B cell (primary cell): ENCODE data around the gene RAC2. TPM values are rescaled to one million over a fixed set of nuclear protein-coding genes. Genes with fewer than 3 reads are reported as not detected.
A peak's percentile ranks its signal among the peaks of the same experiment; 100 is the strongest.

Source experiments
- ATAC-seq: fragments of 200-7000 bp; cut with Tn5 transposase; one replicate; pipeline ENCODE4 v1.10.0; 2021; ENCODE audit warnings: low read depth, mild to moderate bottlenecking, moderate number of reproducible peaks, moderate library complexity
- CTCF ChIA-PET: fragments of 350-600 bp; sonication (Branson Sonifier 250); formaldehyde crosslinking; loops from one replicate; lab custom pipeline; 2021; ENCODE audit warnings: antibody characterized with exemption, inconsistent platforms; lab: Charles Lee
- POLR2A ChIA-PET: fragments of 350-600 bp; sonication (Branson Sonifier 250); formaldehyde crosslinking; loops from one replicate; lab custom pipeline; 2021; ENCODE audit warnings: antibody characterized with exemption; lab: Charles Lee
- DNase-seq: peaks from one replicate; pipeline ENCODE4 v3.0.0; 2013
- H2AFZ ChIP-seq: 2 replicates; pipeline ENCODE4 v1.6.1; 2012; ENCODE audit warnings: mild to moderate bottlenecking, low read depth, low read length; ENCODE audit not compliant: insufficient read depth, poor library complexity, severe bottlenecking
- H3K27ac ChIP-seq, 2 donors: 1 replicate in 1 of 2; 2 replicates in 1 of 2; pipeline ENCODE4 v1.5.1; 2012 to 2013; ENCODE audit warnings: low read length in 2 of 2, mild to moderate bottlenecking in 2 of 2, moderate library complexity in 1 of 2
- H3K27me3 ChIP-seq, 4 experiments: fragments of 200-600 bp in 1 of 4; sonication (generic) in 1 of 4; replicated peaks in 1 of 4; 1 replicate in 2 of 4; 2 replicates in 2 of 4; pipeline versions ENCODE4 v1.6.1 to v1.7.0; 2013 to 2016; ENCODE audit warnings: low read length in 3 of 4, mild to moderate bottlenecking in 2 of 4, mixed read lengths in 1 of 4, moderate library complexity in 1 of 4; ENCODE audit not compliant: insufficient read depth in 4 of 4, control insufficient read depth in 3 of 4; ENCODE audit errors: control extremely low read depth in 1 of 4
- H3K36me3 ChIP-seq, 2 experiments: replicated peaks in 1 of 2; 1 replicate in 1 of 2; 2 replicates in 1 of 2; pipeline versions ENCODE4 v1.6.1 to v1.7.1; 2013; ENCODE audit warnings: low read length in 1 of 2; ENCODE audit not compliant: insufficient read depth in 2 of 2, control insufficient read depth in 1 of 2; ENCODE audit errors: control extremely low read depth in 1 of 2, extremely low read depth in 1 of 2
- H3K4me1 ChIP-seq, 2 donors: fragments of 200-600 bp in 1 of 2; sonication (generic) in 1 of 2; 1 replicate in 1 of 2; 2 replicates in 1 of 2; pipeline versions ENCODE4 v1.5.1 to v1.6.1; 2013 to 2017; ENCODE audit warnings: low read length in 2 of 2; ENCODE audit not compliant: control insufficient read depth in 2 of 2, insufficient read depth in 2 of 2
- H3K4me2 ChIP-seq: replicated peaks from 2 replicates; pipeline ENCODE3; 2012; ENCODE audit warnings: mild to moderate bottlenecking, low read depth, low read length; ENCODE audit not compliant: poor library complexity, severe bottlenecking
- H3K4me3 ChIP-seq, 5 experiments: fragments of 200-600 bp in 1 of 5; sonication (generic) in 1 of 5; 1 replicate in 3 of 5; 2 replicates in 2 of 5; pipeline versions ENCODE4 v1.5.1 to v1.7.0; 2011 to 2016; ENCODE audit warnings: low read length in 4 of 5, mild to moderate bottlenecking in 4 of 5, low read depth in 2 of 5, control low read depth in 1 of 5, moderate library complexity in 1 of 5; ENCODE audit not compliant: insufficient read depth in 1 of 5; ENCODE audit errors: control extremely low read depth in 1 of 5, extremely low read depth in 1 of 5
- H3K79me2 ChIP-seq: fragments of 200-600 bp; sonication (generic); one replicate; pipeline ENCODE4 v1.6.0; 2016; ENCODE audit warnings: low read length; ENCODE audit not compliant: control insufficient read depth, insufficient read depth
- H3K9ac ChIP-seq: fragments of 200-600 bp; sonication (generic); 2 replicates; pipeline ENCODE4 v1.6.1; 2017; ENCODE audit warnings: mild to moderate bottlenecking, low read length, moderate library complexity
- H3K9me3 ChIP-seq, 3 donors: one replicate each; pipeline versions ENCODE4 v1.6.1 to v1.7.1; 2013; ENCODE audit warnings: low read length in 2 of 3; ENCODE audit not compliant: control insufficient read depth in 2 of 3, insufficient read depth in 1 of 3; ENCODE audit errors: control extremely low read depth in 1 of 3
- H4K20me1 ChIP-seq: 2 replicates; pipeline ENCODE4 v1.6.0; 2012; ENCODE audit warnings: mild to moderate bottlenecking, low read length; ENCODE audit not compliant: insufficient read depth, control insufficient read depth, poor library complexity, severe bottlenecking
- H3K27ac Mint-ChIP-seq: one replicate; pipeline ENCODE4 v1.8.0; 2021; ENCODE audit warnings: mixed read lengths
- H3K27me3 Mint-ChIP-seq: one replicate; pipeline ENCODE4 v1.8.0; 2021; ENCODE audit warnings: mixed read lengths
- H3K4me1 Mint-ChIP-seq: one replicate; pipeline ENCODE4 v1.8.0; 2021; ENCODE audit warnings: mixed read lengths
- H3K4me3 Mint-ChIP-seq: one replicate; pipeline ENCODE4 v1.8.0; 2021; ENCODE audit warnings: mixed read lengths
- H3K9me3 Mint-ChIP-seq: one replicate; pipeline ENCODE4 v1.8.0; 2022; ENCODE audit warnings: mixed read lengths; ENCODE audit not compliant: insufficient read depth
- CTCF ChIP-seq: fragments of 200-600 bp; IDR thresholded peaks from one replicate; pipeline ENCODE4 v1.8.0; 2022; ENCODE audit warnings: antibody characterized with exemption, mild to moderate bottlenecking
- EZH2 ChIP-seq: IDR thresholded peaks from 2 replicates; pipeline ENCODE4 v1.6.1; 2012; ENCODE audit warnings: borderline replicate concordance, low read depth, mild to moderate bottlenecking, moderate library complexity, low read length; ENCODE audit not compliant: insufficient read depth, poor library complexity, severe bottlenecking
- WGBS: methylation state at CpG from one replicate; pipeline ENCODE4 v1.1.5; 2013; ENCODE audit warnings: missing lambda C conversion rate; ENCODE audit not compliant: insufficient coverage; 5-methylcytosine and 5-hydroxymethylcytosine counted together
- intact Hi-C: fragments of 100-400 bp; cut with micrococcal nuclease; formaldehyde crosslinking; loops from one replicate; pipeline ENCODE4 v1.10.0; 2022
- polyA plus RNA-seq: library from polyadenylated mRNA; depleted of rRNA; stranded (reverse); fragments of >200 nt; gene quantifications from 2 replicates; pipeline ENCODE4 v1.2.3, GENCODE V29; 2012
- total RNA-seq, 2 donors: library from RNA; stranded (reverse); fragments of 120-200 nt in 1 of 2; gene quantifications; 1 replicate in 1 of 2; 2 replicates in 1 of 2; pipeline versions ENCODE4 v1.2.3 to v1.2.4, GENCODE V29; 2013 to 2022

Gene RAC2
- total and polyA plus RNA-seq, 2 donors (not counting 1 experiment from before 2014, with no cell fraction given): 273 to 776 TPM

GRCh38 chr22:37176464-37177061 lies 67.5 kb downstream of the RAC2 start:
- Mint-ChIP-seq H3K9me3 (no peaks in the 10 kb centered on the region), H3K27ac (peak overlapping the region; percentile 51), H3K4me1 (peaks cover 13% of the 10 kb centered on the region), H3K27me3 (peaks cover 30% of the 10 kb centered on the region), H3K4me3 (peak overlapping the region; percentile 81)
- H3K27me3 ChIP-seq: peaks cover 0 to 19% (median 0%) of the 10 kb centered on the region in 4 experiments
- DNase-seq (peak; percentile 53), ATAC-seq (peak; percentile 60)
- peak overlapping the region; percentile 79 for H2AFZ ChIP-seq
- peaks cover 0 to 5% (median 0%) of the 10 kb centered on the region in 3 donors for H3K9me3 ChIP-seq
- no peaks in the 10 kb centered on the region for H3K79me2 ChIP-seq
- peak overlapping the region in 3 of 5 experiments; percentile 5 to 47 (median 34) for H3K4me3 ChIP-seq
- H3K4me1 ChIP-seq: peaks cover 11 to 15% of the 10 kb centered on the region in 2 donors
- no peaks in the 10 kb centered on the region for H3K36me3 ChIP-seq
- no peak for TF ChIP-seq EZH2
- no peak for TF ChIP-seq CTCF
- intact Hi-C loops: no loop called here
- WGBS: 15% methylated on average over 16 of the region's 23 CpGs
- H4K20me1 ChIP-seq: no peaks in the 10 kb centered on the region
- ChIA-PET CTCF (no interaction called here), POLR2A (no interaction called here)
- no peak overlapping the region for H3K27ac ChIP-seq
- H3K4me2 ChIP-seq: peak overlapping the region; percentile 73
- H3K9ac ChIP-seq: peak overlapping the region; percentile 40
